ENCODE measurements around the gene TPK1. TPM values are rescaled to one million over a fixed set of nuclear protein-coding genes. Genes with fewer than 3 reads are reported as not detected.
A peak's percentile ranks its signal among the peaks of the same experiment; 100 is the strongest.
"Not testable (repeated sequence)": the region's sequence is repeated elsewhere in the genome, so short reads cannot be mapped to it uniquely, and the experiment has no call there.

TPK1 gene
- total RNA-seq, 3 donors from 2014 or later = 11.4 to 14.2 (median 13.3) TPM

GRCh38 chr7:144817001-144817400 lies 18.9 kb downstream of the TPK1 start:
- intact Hi-C loops (cut with DNase I, micrococcal nuclease) = no loop called here
- no peak for TF ChIP-seq CTCF (IDR thresholded peaks at IDR 0.05)
- H3K4me3 ChIP-seq = no peak overlapping the region

DNA sequence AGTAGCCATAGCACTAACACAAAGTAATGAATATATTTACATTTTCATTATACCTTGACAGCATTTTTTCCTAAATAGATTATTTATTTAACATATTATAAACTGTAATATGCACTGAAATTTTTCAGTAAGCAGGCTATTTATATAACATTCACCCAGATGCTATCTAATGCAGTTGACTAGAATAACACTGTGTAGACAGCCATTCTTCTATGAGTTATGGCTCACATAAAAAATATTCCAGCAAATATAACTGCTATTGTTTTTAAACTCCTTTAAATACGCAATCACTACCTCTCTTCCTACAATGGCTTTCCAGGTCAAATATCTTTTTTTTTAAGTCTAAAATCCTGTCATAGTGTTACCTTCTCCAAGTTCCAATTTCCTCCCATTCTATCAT lies 21.6 kb downstream of the TPK1 start:
- Histone ChIP-seq H3K4me1 (ENCODE audit: low read depth) (no peaks in the 10 kb centered on the region), H3K36me3 (ENCODE audit: low read depth) (no peaks in the 10 kb centered on the region), H3K9me3 (no peaks in the 10 kb centered on the region), H3K4me3 (no peak overlapping the region)
- ATAC-seq = no peak
- no peak for DNase-seq
- intact Hi-C loops (cut with DNase I, micrococcal nuclease) = no loop called here
- TF ChIP-seq CTCF (IDR thresholded peaks at IDR 0.05) = no peak

More at GRCh38 chr7:144817001-144817400, 18.9 kb downstream of the TPK1 start:
- no peak for ATAC-seq
- no peak for DNase-seq
- H3K36me3 ChIP-seq (ENCODE audit: low read depth) = no peaks in the 10 kb centered on the region
- no peaks in the 10 kb centered on the region for H3K4me1 ChIP-seq (ENCODE audit: low read depth)
- no peaks in the 10 kb centered on the region for H3K9me3 ChIP-seq

DNA sequence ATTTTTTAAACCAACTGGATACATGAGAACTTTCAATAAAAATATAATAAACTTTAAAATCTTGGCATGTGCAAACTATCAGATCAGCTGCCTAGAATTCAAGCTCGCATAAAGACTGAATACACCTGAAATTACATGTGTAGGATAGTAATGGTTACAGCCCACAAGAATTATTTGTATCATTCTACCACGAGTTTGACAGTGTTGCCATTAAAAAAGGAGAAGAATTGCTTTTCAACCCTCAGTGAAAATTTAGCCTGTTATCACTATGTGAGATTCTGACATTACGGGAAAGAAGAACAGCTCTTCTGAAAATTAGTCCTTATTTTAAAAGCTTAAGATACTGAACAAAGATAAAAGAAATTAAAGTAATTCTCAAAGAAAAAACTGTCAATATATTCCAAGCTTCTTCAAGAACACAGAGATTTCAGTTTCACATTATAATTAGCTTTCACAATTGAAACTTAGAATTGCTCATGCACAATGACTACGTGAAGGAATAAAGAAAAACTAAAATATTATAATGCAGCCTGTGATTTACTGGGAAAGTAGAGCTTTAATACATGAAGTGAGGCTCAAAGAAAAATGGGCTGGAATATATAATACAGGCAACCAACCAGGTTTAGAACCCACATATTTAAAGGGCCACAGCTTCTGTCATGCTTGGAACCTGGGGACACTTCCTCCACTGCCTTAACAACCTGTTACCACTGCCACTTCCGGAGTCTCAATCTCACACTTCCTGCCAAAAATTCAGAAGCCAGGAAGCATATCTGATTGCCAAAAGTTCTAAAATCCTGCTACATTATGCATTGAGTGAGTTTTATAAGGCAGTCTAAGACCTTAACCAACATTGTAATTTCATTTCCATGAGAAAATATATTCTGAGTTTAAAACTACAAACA lies 23.2 kb downstream of the TPK1 start:
- no peaks in the 10 kb centered on the region for H3K36me3 ChIP-seq (ENCODE audit: low read depth)
- intact Hi-C loops (cut with DNase I, micrococcal nuclease) = no loop called here
- no peak for TF ChIP-seq CTCF (IDR thresholded peaks at IDR 0.05)
- ATAC-seq = peak; percentile 69
- DNase-seq = no peak
- no peaks in the 10 kb centered on the region for H3K4me1 ChIP-seq (ENCODE audit: low read depth)
- H3K9me3 ChIP-seq = no peaks in the 10 kb centered on the region
- no peak overlapping the region for H3K4me3 ChIP-seq

DNA sequence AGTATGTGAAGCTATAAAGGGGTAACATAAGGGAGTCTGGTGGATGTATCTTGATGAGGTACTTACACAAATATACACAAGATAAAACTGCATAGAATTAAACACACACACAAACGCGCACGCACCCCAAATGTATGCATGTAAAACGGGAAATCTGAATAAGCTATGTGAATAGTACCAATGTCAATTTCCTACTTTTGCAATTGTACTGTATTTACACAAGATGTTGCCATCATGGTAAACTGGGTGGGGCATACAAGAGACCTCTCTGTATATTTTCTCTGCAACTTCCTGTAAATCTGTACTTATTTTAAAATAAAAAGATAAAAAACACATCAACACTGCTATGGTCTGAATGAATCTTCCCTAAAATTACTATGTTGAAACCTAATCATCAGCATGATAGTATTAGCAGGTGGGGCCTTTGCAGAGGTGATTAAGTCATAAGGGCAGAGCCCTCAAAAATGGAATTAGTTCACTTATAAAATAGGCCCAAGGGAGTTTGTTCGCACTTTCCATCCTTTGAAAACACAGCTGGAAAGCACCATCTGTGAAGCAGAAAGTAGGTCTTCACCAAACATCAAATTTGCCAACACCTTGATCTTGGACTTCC lies 30.1 kb downstream of the TPK1 start:
- no peaks in the 10 kb centered on the region for H3K4me1 ChIP-seq (ENCODE audit: low read depth)
- H3K9me3 ChIP-seq = no peaks in the 10 kb centered on the region
- intact Hi-C loops (cut with DNase I, micrococcal nuclease) = no loop called here
- H3K36me3 ChIP-seq (ENCODE audit: low read depth) = no peaks in the 10 kb centered on the region
- DNase-seq = no peak
- no peak overlapping the region for H3K4me3 ChIP-seq
- ATAC-seq = no peak
- TF ChIP-seq CTCF (IDR thresholded peaks at IDR 0.05) = no peak

DNA sequence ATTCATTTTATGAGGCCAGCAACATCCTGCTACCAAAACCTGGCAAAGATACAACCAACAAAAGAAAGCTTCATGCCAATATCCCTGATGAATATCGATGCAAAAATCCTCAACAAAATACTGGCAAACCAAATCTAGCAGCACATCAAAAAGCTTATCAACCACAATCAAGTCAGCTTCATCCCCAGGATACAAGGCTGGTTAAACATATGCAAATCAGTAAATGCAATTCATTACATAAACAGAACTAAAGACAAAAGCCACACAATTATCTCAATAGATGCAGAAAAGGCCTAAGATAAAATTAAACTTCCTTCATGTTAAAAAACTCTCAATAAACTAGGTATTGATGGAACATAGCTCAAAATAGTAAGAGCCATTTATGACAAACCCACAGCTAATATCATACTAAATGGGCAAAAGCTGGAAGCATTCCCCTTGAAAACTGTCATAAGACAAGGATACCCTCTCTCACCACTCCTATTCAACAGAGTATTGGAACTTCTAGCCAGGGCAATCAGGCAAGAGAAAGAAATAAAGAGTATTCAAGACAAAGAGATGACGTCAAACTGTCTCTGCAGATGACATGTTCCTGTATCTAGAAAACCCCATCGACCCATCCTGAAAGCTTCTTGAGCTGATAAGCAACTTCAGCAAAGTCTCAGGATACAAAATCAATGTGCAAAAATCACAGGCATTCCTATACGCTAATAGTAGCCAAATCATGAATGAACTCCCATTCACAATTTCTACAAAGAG lies 35.0 kb downstream of the TPK1 start:
- ATAC-seq; H3K4me3 ChIP-seq; H3K36me3 ChIP-seq (ENCODE audit: low read depth); H3K9me3 ChIP-seq; DNase-seq; intact Hi-C loops (cut with DNase I, micrococcal nuclease); H3K4me1 ChIP-seq (ENCODE audit: low read depth): not testable (repeated sequence)
